K562 (cell line): Measurements from ENCODE around the gene TMEM41B. TPM values are rescaled to one million over a fixed set of nuclear protein-coding genes. Genes with fewer than 3 reads are reported as not detected.

ENCODE experiments used
- ATAC-seq: fragments of 200-7000 bp; cut with Tn5 transposase; 3 replicates; pipeline ENCODE4 v1.9.1; 2020; ENCODE audit warnings: moderate library complexity
- BruUV-seq: library from RNA; stranded (reverse); fragments of 400-500 nt; replicated peaks from 2 replicates; lab custom pipeline; 2021; lab: Mats Ljungman, UMichigan
- CTCF ChIA-PET: fragments of 300-600 bp; formaldehyde crosslinking; extraction: SDS; loops from one replicate; lab custom pipeline; 2021; ENCODE audit warnings: low intra/inter-chr PET ratio; lab: Yijun Ruan, JAX
- POLR2A ChIA-PET: fragments of 300-600, 350-650 bp; sonication (Branson Sonifier 250); formaldehyde crosslinking; extraction: SDS; loops from one replicate; lab custom pipeline; 2021; ENCODE audit warnings: antibody characterized with exemption, inconsistent platforms; lab: Yijun Ruan, JAX
- DNase-seq, 4 experiments: peaks; one replicate each; pipeline versions ENCODE4 v3.0.0 to v3.0.0-alpha.2; 2011 to 2018; ENCODE audit warnings: low spot score in 3 of 4, mixed read lengths in 3 of 4; ENCODE audit errors: extremely low read depth in 1 of 4
- FAIRE-seq: peaks from 2 replicates; lab custom pipeline; 2011; peaks lifted over from hg19 to GRCh38; lab: Jason Lieb, UNC
- H2AFZ ChIP-seq: 2 replicates; pipeline ENCODE4 v1.6.0; 2011; ENCODE audit warnings: low read depth, low read length, control low read depth, inconsistent platforms
- H3K27ac ChIP-seq: fragments of 200-600 bp; 3 replicates; pipeline ENCODE4 v1.8.0; 2011; ENCODE audit warnings: low read depth, mild to moderate bottlenecking, control low read depth, inconsistent platforms, low read length, moderate library complexity, mixed read lengths; ENCODE audit errors: extremely low read depth
- H3K27me3 ChIP-seq, 2 experiments: fragments of 300-600 bp in 1 of 2; 2 replicates in 1 of 2; 3 replicates in 1 of 2; pipeline versions ENCODE4 v1.6.0 to v1.8.0; 2011; ENCODE audit warnings: inconsistent platforms in 2 of 2, low read length in 2 of 2, mild to moderate bottlenecking in 1 of 2, mixed read lengths in 1 of 2, moderate library complexity in 1 of 2; ENCODE audit not compliant: control insufficient read depth in 2 of 2, insufficient read depth in 2 of 2
- H3K36me3 ChIP-seq: fragments of 300-600 bp; 3 replicates; pipeline ENCODE4 v1.8.0; 2011; ENCODE audit warnings: mild to moderate bottlenecking, low read length, inconsistent platforms; ENCODE audit not compliant: control insufficient read depth, insufficient read depth
- H3K4me1 ChIP-seq, 2 experiments: fragments of 200-600 bp in 1 of 2; replicated peaks in 1 of 2; 2 replicates in 1 of 2; 3 replicates in 1 of 2; pipeline versions ENCODE4 v1.5.1 to v1.8.0; 2011; ENCODE audit warnings: inconsistent platforms in 2 of 2, low read length in 2 of 2, mild to moderate bottlenecking in 1 of 2, mixed read lengths in 1 of 2, moderate library complexity in 1 of 2; ENCODE audit not compliant: control insufficient read depth in 2 of 2, insufficient read depth in 2 of 2
- H3K4me2 ChIP-seq: 2 replicates; pipeline ENCODE4 v1.6.1; 2011; ENCODE audit warnings: low read length, control low read depth, inconsistent platforms, mixed read lengths; ENCODE audit not compliant: insufficient read depth
- H3K4me3 ChIP-seq: fragments of 200-600 bp; sonication (generic), shearing (Covaris generic); 2 replicates; pipeline ENCODE4 v1.5.1; 2016; ENCODE audit warnings: control low read depth, inconsistent platforms
- H3K79me2 ChIP-seq: fragments of 200-600 bp; 3 replicates; pipeline ENCODE4 v1.8.0; 2011; ENCODE audit warnings: low read length, inconsistent platforms; ENCODE audit not compliant: control insufficient read depth, insufficient read depth
- H3K9ac ChIP-seq, 2 experiments: 2 replicates each; pipeline versions ENCODE4 v1.6.0 to v1.6.1; 2011; ENCODE audit warnings: low read depth in 2 of 2, low read length in 2 of 2, control low read depth in 1 of 2, inconsistent platforms in 1 of 2, mild to moderate bottlenecking in 1 of 2, mixed read lengths in 1 of 2; ENCODE audit not compliant: insufficient read depth in 1 of 2
- H3K9me1 ChIP-seq: one replicate; pipeline ENCODE4 v1.6.0; 2011; ENCODE audit warnings: inconsistent platforms, mild to moderate bottlenecking, low read length, moderate library complexity; ENCODE audit not compliant: control insufficient read depth, insufficient read depth
- H3K9me3 ChIP-seq: replicated peaks from 2 replicates; pipeline ENCODE4 v1.5.1; 2011; ENCODE audit warnings: low read depth, low read length, inconsistent platforms; ENCODE audit not compliant: control insufficient read depth, insufficient read depth
- H4K20me1 ChIP-seq: replicated peaks from 2 replicates; pipeline ENCODE4 v1.6.1; 2011; ENCODE audit warnings: low read length, inconsistent platforms, mixed read lengths; ENCODE audit not compliant: control insufficient read depth, insufficient read depth
- BRD9 ChIP-seq: fragments of 450-650 bp; IDR thresholded peaks from 2 replicates; pipeline ENCODE4 v1.6.1; 2018; ENCODE audit warnings: low read depth; ENCODE audit not compliant: partially characterized antibody
- CREBBP ChIP-seq: IDR thresholded peaks from one replicate; pipeline ENCODE4 v1.6.1; 2012; ENCODE audit warnings: low read depth, mild to moderate bottlenecking, control low read depth, inconsistent platforms, low read length
- CSDE1 ChIP-seq, 2 experiments: fragments of 450-650 bp; IDR thresholded peaks; 2 replicates each; pipeline ENCODE4 v1.6.1; 2016; ENCODE audit warnings: mild to moderate bottlenecking in 1 of 2
- EHMT2 ChIP-seq: fragments of 450-650 bp; IDR thresholded peaks from 2 replicates; pipeline ENCODE4 v1.6.1; 2018; ENCODE audit warnings: antibody characterized with exemption
- HDGF ChIP-seq: fragments of 450-650 bp; IDR thresholded peaks from 2 replicates; pipeline ENCODE4 v1.6.1; 2016
- HINFP ChIP-seq: fragments of 450-650 bp; conservative IDR thresholded peaks from 2 replicates; pipeline ENCODE4 v1.6.1; 2016; ENCODE audit warnings: missing genetic modification characterization, low read depth, mild to moderate bottlenecking, control low read depth, missing compliant biosample characterization
- IFI16 ChIP-seq: fragments of 250-450 bp; sonication (Bioruptor Pico); IDR thresholded peaks from 2 replicates; pipeline ENCODE4 v2.1.2; 2022; ENCODE audit warnings: mild to moderate bottlenecking, inconsistent platforms
- JUN ChIP-seq, 2 experiments: sonication (generic) in 1 of 2; formaldehyde crosslinking in 1 of 2; IDR thresholded peaks; 2 replicates each; pipeline versions ENCODE4 v1.6.1 to v1.8.0; 2012 to 2022; ENCODE audit warnings: borderline replicate concordance in 2 of 2, mild to moderate bottlenecking in 2 of 2, improper control_type of control experiment in 1 of 2, low read depth in 1 of 2, low read length in 1 of 2, missing genetic modification reagents in 1 of 2
- JUNB ChIP-seq: fragments of 450-650 bp; formaldehyde crosslinking; conservative IDR thresholded peaks from 2 replicates; pipeline ENCODE4 v1.4.0; 2020; ENCODE audit warnings: mild to moderate bottlenecking
- MEIS2 ChIP-seq: fragments of 450-650 bp; IDR thresholded peaks from 2 replicates; pipeline ENCODE4 v1.6.1; 2014; ENCODE audit warnings: mild to moderate bottlenecking; ENCODE audit not compliant: partially characterized antibody
- MTF1 ChIP-seq: fragments of 250-450 bp; sonication (Bioruptor Pico); IDR thresholded peaks from 2 replicates; pipeline ENCODE4 v1.9.0; 2021; ENCODE audit warnings: moderate library complexity, mild to moderate bottlenecking, inconsistent platforms, borderline replicate concordance
- OTX1 ChIP-seq: fragments of 450-650 bp; formaldehyde crosslinking; IDR thresholded peaks from 2 replicates; pipeline ENCODE4 v1.4.0; 2022; ENCODE audit warnings: mild to moderate bottlenecking
- RAD51 ChIP-seq: fragments of 450-650 bp; IDR thresholded peaks from 2 replicates; pipeline ENCODE4 v1.7.1; 2016; ENCODE audit warnings: low read depth, mild to moderate bottlenecking, borderline replicate concordance
- RHOXF2B ChIP-seq: fragments of 250-450 bp; sonication (Bioruptor Pico); conservative IDR thresholded peaks from 2 replicates; pipeline ENCODE4 v1.5.1; 2021
- RNF219 ChIP-seq: fragments of 250-450 bp; sonication (Bioruptor Pico); IDR thresholded peaks from 2 replicates; pipeline ENCODE4 v1.5.0; 2022; ENCODE audit warnings: mild to moderate bottlenecking
- SUPT5H ChIP-seq: fragments of 450-650 bp; IDR thresholded peaks from 2 replicates; pipeline ENCODE4 v1.6.1; 2016
- TCF3 ChIP-seq: sonication (generic); formaldehyde crosslinking; IDR thresholded peaks from 2 replicates; pipeline ENCODE4 v1.4.0; 2020; ENCODE audit warnings: mild to moderate bottlenecking, missing genetic modification reagents
- TOE1 ChIP-seq, 2 experiments: fragments of 450-650 bp in 1 of 2; sonication (generic) in 1 of 2; formaldehyde crosslinking in 1 of 2; IDR thresholded peaks; 2 replicates each; pipeline versions ENCODE4 v1.7.1 to v1.8.0; 2016 to 2022; ENCODE audit warnings: borderline replicate concordance in 2 of 2, mild to moderate bottlenecking in 2 of 2, antibody characterized with exemption in 1 of 2, inconsistent platforms in 1 of 2, low read depth in 1 of 2, missing genetic modification reagents in 1 of 2, moderate library complexity in 1 of 2
- ZNF551 ChIP-seq: fragments of 250-450 bp; sonication (Bioruptor Pico); IDR thresholded peaks from 2 replicates; pipeline ENCODE4 v1.5.0; 2021; ENCODE audit warnings: mild to moderate bottlenecking, moderate library complexity
- WGBS: fragments of 100-300 bp; shearing (Covaris generic); methylation state at CpG from one replicate; pipeline ENCODE4 v1.1.6; 2016; ENCODE audit warnings: low coverage, mixed read lengths; ENCODE audit not compliant: insufficient coverage; ENCODE audit errors: missing lambda C conversion rate; 5-methylcytosine and 5-hydroxymethylcytosine counted together
- in situ Hi-C: fragments of 300-500 bp; cut with MboI; formaldehyde crosslinking; loops from 4 replicates; pipeline ENCODE4 v1.15.0; 2018; ENCODE audit warnings: inconsistent platforms, mixed read lengths
- intact Hi-C: fragments of 100-400 bp; cut with micrococcal nuclease; formaldehyde crosslinking; loops from 2 replicates; pipeline ENCODE4 v1.14.2; 2022
- polyA plus RNA-seq, 8 experiments: library from polyadenylated mRNA; depleted of rRNA in 4 of 8; stranded (reverse) in 5 of 8; unstranded in 3 of 8; fragments of >200 nt; fragmentation: Nextera tagmentation in 2 of 8; fragmentation: Illumina TruSeq in 1 of 8; extraction: Ambion mirVana in 2 of 8; extraction: Trizol in 1 of 8; gene quantifications; 2 replicates each; pipeline versions ENCODE4 v1.2.1 to v1.2.3, GENCODE V29; 2011 to 2014; ENCODE audit warnings: inconsistent platforms in 1 of 8, missing spikeins in 1 of 8
- total RNA-seq, 7 experiments: library from RNA; depleted of rRNA in 6 of 7; stranded (reverse); fragments of >200 nt in 6 of 7; fragmentation: Illumina TruSeq in 2 of 7; extraction: Trizol in 2 of 7; gene quantifications; 2 replicates each; pipeline versions ENCODE4 v1.2.1 to v1.2.3, GENCODE V29; 2011 to 2021; ENCODE audit warnings: low replicate concordance in 1 of 7

Gene TMEM41B
- total and polyA plus RNA-seq, 9 of the 15 experiments (the other 6 are each of a cell fraction or from before 2014, with no cell fraction given) = 17.1 to 89.6 (median 48.7) TPM

DNA sequence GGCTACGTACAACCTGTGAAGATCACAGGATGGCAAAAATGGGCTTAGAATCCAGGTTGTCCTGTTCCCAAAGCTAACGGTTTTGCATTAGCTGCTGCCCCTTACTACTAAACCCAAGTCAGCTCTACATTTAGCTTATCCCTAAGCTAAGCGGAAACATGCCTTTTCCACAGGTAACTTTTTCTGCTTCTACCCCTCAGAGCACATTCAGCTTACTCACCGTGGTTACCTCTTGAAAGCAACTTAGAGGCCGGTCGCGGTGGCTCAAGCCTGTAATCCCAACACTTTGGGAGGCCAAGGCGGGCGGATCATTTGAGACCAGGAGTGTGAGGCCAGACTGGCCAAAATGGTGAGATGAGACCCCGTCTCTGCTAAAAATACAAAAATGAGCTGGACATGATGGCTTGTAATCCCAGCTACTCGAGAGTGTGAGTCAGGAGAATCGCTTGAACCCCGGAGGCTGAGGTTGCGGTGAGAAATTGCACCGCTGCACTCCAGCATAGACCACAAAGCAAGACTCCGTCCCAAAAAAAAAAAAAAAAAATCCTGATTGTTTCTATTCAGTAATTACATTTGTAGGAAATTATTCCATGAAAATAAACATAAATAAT, 790 bp upstream of the TMEM41B start:
- H3K4me3 ChIP-seq = peak overlapping the region; percentile 97
- FAIRE-seq = peak; percentile 52
- intact Hi-C loops = loop anchor here (1.0 kb wide), 1 partner anchor 49 kb away; no protein-coding TSS in a partner anchor
- no peaks in the 10 kb centered on the region for H3K9me3 ChIP-seq
- H3K79me2 ChIP-seq = peaks cover 45% of the 10 kb centered on the region
- peaks cover 5% of the 10 kb centered on the region; the same call in 1 of the 2 replicates for H4K20me1 ChIP-seq
- H3K9me1 ChIP-seq = peaks cover 7% of the 10 kb centered on the region
- H3K36me3 ChIP-seq = peaks cover 16% of the 10 kb centered on the region; the same call in 2 of the 3 replicates
- TSS peak; percentile 99 for BruUV-seq
- peak overlapping the region; percentile 99 for H3K4me2 ChIP-seq
- 2% methylated on average over 16 of the region's 16 CpGs for WGBS
- peak; percentile 19 for ATAC-seq
- DNase-seq = peak in 2 of 4 experiments; percentile 20 to 69
- H3K27me3 ChIP-seq = no peaks in the 10 kb centered on the region
- H3K4me1 ChIP-seq = peaks cover 22 to 39% of the 10 kb centered on the region in 2 experiments
- H2AFZ ChIP-seq = peak overlapping the region; percentile 87
- in situ Hi-C loops = loop anchor here (5.0 kb wide), 1 partner anchor 47 kb away; no protein-coding TSS in a partner anchor
- peak overlapping the region; percentile 83 to 99; a peak in 3 of 4 replicates for H3K9ac ChIP-seq
- CTCF ChIA-PET = no interaction called here
- H3K27ac ChIP-seq = peak overlapping the region; percentile 100
- POLR2A ChIA-PET = interaction anchor here (0.6 to 2.1 kb wide), 20 partner anchors 9 to 1311 kb away, joined by 3 to 18 read pairs (median 4); partner anchors contain the start of genes DENND5A, IPO7 and ZNF143
- TF ChIP-seq ZNF551 (CRISPR knock-in tag) = no peak
- peak; percentile 35; the same call in 1 of the 2 replicates for TF ChIP-seq SUPT5H
- no peak for TF ChIP-seq JUNB (CRISPR knock-in tag)
- TF ChIP-seq TCF3 = no peak
- peak; percentile 90 for TF ChIP-seq BRD9
- TF ChIP-seq TOE1 (IDR thresholded peaks at IDR 0.05; ENCODE audit: borderline replicate concordance) = 0 out of 2 replicates have a peak, but pooled peaks have one; percentile 26
- TF ChIP-seq TOE1 (CRISPR knock-in tag; IDR thresholded peaks at IDR 0.05; ENCODE audit: borderline replicate concordance, low read depth) = no peak
- no peak for TF ChIP-seq HINFP (tag)
- TF ChIP-seq EHMT2 = peak; percentile 35; the same call in 1 of the 2 replicates
- no peak for TF ChIP-seq RNF219 (CRISPR knock-in tag)
- TF ChIP-seq OTX1 (CRISPR knock-in tag) = no peak
- no peak for TF ChIP-seq CREBBP
- TF ChIP-seq MEIS2 = no peak
- no peak for TF ChIP-seq IFI16 (CRISPR knock-in tag)
- TF ChIP-seq RAD51 = no peak
- no peak for TF ChIP-seq MTF1 (CRISPR knock-in tag)
- 0 out of 2 replicates have a peak, but pooled peaks have one; percentile 66 for TF ChIP-seq HDGF
- TF ChIP-seq CSDE1 (IDR thresholded peaks at IDR 0.05) = peak in 1 of 2 experiments; percentile 48; a peak in 1 of 4 replicates
- no peak for TF ChIP-seq RHOXF2B (CRISPR knock-in tag)
- no peak for TF ChIP-seq JUN (IDR thresholded peaks at IDR 0.05; ENCODE audit: borderline replicate concordance, low read depth, low read length)
- TF ChIP-seq JUN (CRISPR knock-in tag; IDR thresholded peaks at IDR 0.05; ENCODE audit: borderline replicate concordance) = 0 out of 2 replicates have a peak, but pooled peaks have one; percentile 16
